AG09319 (cell line): ENCODE results near the gene LIG3.
"Not testable (repeated sequence)": the region's sequence is repeated elsewhere in the genome, so short reads cannot be mapped to it uniquely, and the experiment has no call there.

Source experiments
- DNase-seq: peaks from one replicate; pipeline ENCODE4 v3.0.0-alpha.2; 2010; ENCODE audit warnings: low read depth; ENCODE audit errors: extremely low read depth
- CTCF ChIP-seq: IDR thresholded peaks from 2 replicates; pipeline ENCODE4 v1.5.1; 2011; ENCODE audit warnings: low read depth, mild to moderate bottlenecking, inconsistent platforms, low read length, moderate library complexity

Gene LIG3

GRCh38 chr17:34980353-34980680 lies at the start of gene LIG3:
Gene LIG3, plus strand, starts transcription at chr17:34980512. Its CDS starts 2,494 bp downstream, at chr17:34983006.
- no peak for TF ChIP-seq CTCF
- peak; percentile 85 for DNase-seq

DNA sequence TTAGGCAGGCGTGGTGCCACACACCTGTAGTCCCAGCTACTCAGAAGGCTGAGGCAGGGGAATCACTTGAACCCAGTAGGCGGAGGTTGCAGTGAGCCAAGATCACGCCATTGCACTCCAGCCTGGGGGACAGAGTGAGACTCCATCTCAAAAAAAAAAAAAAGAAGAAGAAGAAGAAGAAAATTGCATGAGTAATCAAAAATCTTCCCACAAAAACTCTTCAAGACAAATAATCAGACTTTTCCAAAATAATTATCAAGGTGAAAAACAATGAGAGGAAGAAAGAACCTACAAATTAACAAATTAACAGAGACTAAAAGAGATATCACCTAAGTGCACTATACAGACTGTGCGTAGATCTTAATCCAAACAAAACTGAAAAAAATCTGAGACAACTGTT lies 29.5 kb upstream of the LIG3 start:
- not testable (repeated sequence) for DNase-seq

GRCh38 chr17:34958438-34958837 lies 21.9 kb upstream of the LIG3 start:
- no peak for TF ChIP-seq CTCF
- DNase-seq, result no peak

- DNase-seq, result peak; percentile 85
- TF ChIP-seq CTCF, result no peak
Measured at GRCh38 chr17:34961093-34961911, 19.0 kb upstream of the LIG3 start, which contains the start of the genes CCT6B and ZNF830. Gene CCT6B, minus strand, starts transcription at chr17:34961460. Its CDS starts 67 bp downstream, at chr17:34961393. Gene ZNF830, plus strand, starts transcription at chr17:34961540. Its CDS starts 27 bp downstream, at chr17:34961567.

GRCh38 chr17:34974179-34974578 lies 6.1 kb upstream of the LIG3 start:
- DNase-seq, result no peak
- TF ChIP-seq CTCF, result no peak

- no peak for DNase-seq
- no peak for TF ChIP-seq CTCF
Measured at GRCh38 chr17:34974794-34975785, 5.2 kb upstream of the LIG3 start.

DNA sequence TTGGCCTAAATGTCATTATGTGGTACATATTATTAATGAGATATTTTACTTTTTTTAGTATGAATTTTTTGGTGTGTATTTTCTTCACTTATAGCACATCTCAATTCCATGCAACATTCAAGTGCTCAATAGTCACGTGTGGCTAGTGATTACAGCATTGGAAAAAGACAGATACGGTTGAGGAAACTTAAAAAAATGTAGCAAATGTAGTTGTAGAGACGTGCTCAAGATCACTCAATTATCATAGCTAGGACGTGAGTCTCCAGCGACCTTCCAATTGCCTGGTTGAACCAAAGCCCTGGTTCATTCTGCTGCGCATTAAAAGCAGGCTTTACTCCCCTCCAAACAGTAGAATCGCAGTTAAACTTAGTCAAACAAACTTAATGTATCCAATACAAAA lies 1.2 kb upstream of the LIG3 start:
- no peak for TF ChIP-seq CTCF

More for the DNA sequence above, 1.2 kb upstream of the LIG3 start:
- no peak for DNase-seq
